ENCODE results near the gene DAB1. TPM values are rescaled to one million over a fixed set of nuclear protein-coding genes. Genes with fewer than 3 reads are reported as not detected.

The DAB1 gene
- total and polyA plus RNA-seq, 12 donors = 0.04 to 2.1 (median 0.59) TPM; not detected in 2

- Histone ChIP-seq H3K4me3 (no peak overlapping the region), H3K27ac (no peak overlapping the region), H3K36me3 (replicated peaks in 1 of 2) (no peaks in the 10 kb centered on the region), H3K9me3 (replicated peaks in 1 of 3) (no peaks in the 10 kb centered on the region), H3K27me3 (no peaks in the 10 kb centered on the region), H3K4me1 (replicated peaks in 1 of 2) (no peaks in the 10 kb centered on the region)
- intact Hi-C loops (cut with DNase I) = no loop called here
- DNase-seq = no peak
- 65 to 78% (median 71%) methylated on average over 7 to 10 of the region's 10 CpGs for WGBS, 4 donors
- TF ChIP-seq CTCF (IDR thresholded peaks at IDR 0.05) = no peak
- TF ChIP-seq POLR2A (IDR thresholded peaks at IDR 0.05) = no peak
Measured at GRCh38 chr1:57252597-57253294, 171.1 kb downstream of the DAB1 start.

- H3K27me3 ChIP-seq = no peaks in the 10 kb centered on the region
- TF ChIP-seq CTCF (IDR thresholded peaks at IDR 0.05) = no peak
- no peak for TF ChIP-seq POLR2A (IDR thresholded peaks at IDR 0.05)
- H3K27ac ChIP-seq = no peak overlapping the region
- WGBS, 4 donors = 94 to 98% (median 96%) methylated on average over 3 of the region's 3 CpGs
- no peak overlapping the region for H3K4me3 ChIP-seq
- intact Hi-C loops (cut with DNase I) = no loop called here
- H3K9me3 ChIP-seq (replicated peaks in 1 of 3) = no peaks in the 10 kb centered on the region
- no peak for DNase-seq
- H3K36me3 ChIP-seq (replicated peaks in 1 of 2) = no peaks in the 10 kb centered on the region
- H3K4me1 ChIP-seq (replicated peaks in 1 of 2) = no peaks in the 10 kb centered on the region
Measured at GRCh38 chr1:57250021-57250420, 173.8 kb downstream of the DAB1 start.

GRCh38 chr1:57249511-57249910, 174.3 kb downstream of the DAB1 start:
- TF ChIP-seq POLR2A (IDR thresholded peaks at IDR 0.05) (no peak), CTCF (IDR thresholded peaks at IDR 0.05) (no peak)
- H3K4me3 ChIP-seq = no peak overlapping the region
- DNase-seq = no peak
- H3K9me3 ChIP-seq (replicated peaks in 1 of 3) = no peaks in the 10 kb centered on the region
- no peaks in the 10 kb centered on the region for H3K36me3 ChIP-seq (replicated peaks in 1 of 2)
- no peaks in the 10 kb centered on the region for H3K27me3 ChIP-seq
- no peak overlapping the region for H3K27ac ChIP-seq
- no peaks in the 10 kb centered on the region for H3K4me1 ChIP-seq (replicated peaks in 1 of 2)
- WGBS, 4 donors = 41 to 88% (median 69%) methylated on average over 2 of the region's 2 CpGs
- intact Hi-C loops (cut with DNase I) = no loop called here

GRCh38 chr1:57248830-57249229, 175.0 kb downstream of the DAB1 start:
- no peaks in the 10 kb centered on the region for H3K9me3 ChIP-seq (replicated peaks in 1 of 3)
- no peak for DNase-seq
- TF ChIP-seq CTCF (IDR thresholded peaks at IDR 0.05) (no peak), POLR2A (IDR thresholded peaks at IDR 0.05) (no peak)
- H3K4me3 ChIP-seq = no peak overlapping the region
- H3K27ac ChIP-seq = no peak overlapping the region
- H3K36me3 ChIP-seq (replicated peaks in 1 of 2) = no peaks in the 10 kb centered on the region
- no peaks in the 10 kb centered on the region for H3K4me1 ChIP-seq (replicated peaks in 1 of 2)
- 62 to 81% (median 78%) methylated on average over 3 of the region's 3 CpGs for WGBS, 4 donors
- intact Hi-C loops (cut with DNase I) = no loop called here
- H3K27me3 ChIP-seq = no peaks in the 10 kb centered on the region
